UCSD-AML1 (cell line): ENCODE data around the gene FBRSL1.
"Not testable (repeated sequence)": the region's sequence is repeated elsewhere in the genome, so short reads cannot be mapped to it uniquely, and the experiment has no call there.

Experiments used
- DNase-seq: peaks from one replicate; lab custom pipeline; 2025; ENCODE audit not compliant: unreplicated experiment; lab: John Stamatoyannopoulos, UW

FBRSL1 gene

DNA sequence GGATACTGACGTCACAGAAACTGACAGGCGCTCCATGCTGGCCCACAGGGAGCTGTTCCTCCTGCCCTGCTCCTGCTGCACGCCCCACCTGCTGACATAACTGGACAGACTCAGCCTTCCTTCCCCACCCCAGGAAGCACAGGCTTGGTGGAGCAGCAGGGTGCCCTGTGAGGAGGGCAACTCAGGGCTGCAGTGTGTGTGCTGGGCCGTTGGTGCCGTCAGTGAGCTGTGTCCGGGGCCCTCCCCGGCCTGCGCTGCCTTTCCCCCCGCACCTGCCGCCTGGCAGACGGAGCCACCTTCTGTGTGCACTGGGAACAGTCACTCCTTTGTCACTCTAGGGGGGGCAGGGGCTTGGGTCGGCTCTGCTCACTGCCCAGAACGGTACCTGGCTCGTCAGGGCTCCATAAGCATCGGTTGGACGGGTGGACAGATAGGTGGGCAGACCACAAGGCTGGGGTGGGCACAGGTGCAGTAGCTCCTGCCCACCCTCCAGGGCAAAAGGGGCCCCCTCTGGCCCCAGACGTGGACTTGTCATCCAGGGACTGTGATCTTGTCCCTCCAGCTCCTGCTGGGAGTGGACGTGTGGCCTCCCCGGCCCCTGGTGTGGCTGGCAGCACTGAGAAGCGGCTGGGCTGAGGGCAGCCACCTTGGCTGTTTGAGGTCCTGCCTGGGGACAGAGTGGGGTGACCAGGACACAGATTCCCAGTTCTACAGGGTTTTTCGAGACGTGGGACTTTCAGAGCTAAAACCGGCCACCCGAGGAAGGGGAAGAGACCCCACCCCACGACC, 32.8 kb downstream of the FBRSL1 start:
- DNase-seq, result no peak

DNA sequence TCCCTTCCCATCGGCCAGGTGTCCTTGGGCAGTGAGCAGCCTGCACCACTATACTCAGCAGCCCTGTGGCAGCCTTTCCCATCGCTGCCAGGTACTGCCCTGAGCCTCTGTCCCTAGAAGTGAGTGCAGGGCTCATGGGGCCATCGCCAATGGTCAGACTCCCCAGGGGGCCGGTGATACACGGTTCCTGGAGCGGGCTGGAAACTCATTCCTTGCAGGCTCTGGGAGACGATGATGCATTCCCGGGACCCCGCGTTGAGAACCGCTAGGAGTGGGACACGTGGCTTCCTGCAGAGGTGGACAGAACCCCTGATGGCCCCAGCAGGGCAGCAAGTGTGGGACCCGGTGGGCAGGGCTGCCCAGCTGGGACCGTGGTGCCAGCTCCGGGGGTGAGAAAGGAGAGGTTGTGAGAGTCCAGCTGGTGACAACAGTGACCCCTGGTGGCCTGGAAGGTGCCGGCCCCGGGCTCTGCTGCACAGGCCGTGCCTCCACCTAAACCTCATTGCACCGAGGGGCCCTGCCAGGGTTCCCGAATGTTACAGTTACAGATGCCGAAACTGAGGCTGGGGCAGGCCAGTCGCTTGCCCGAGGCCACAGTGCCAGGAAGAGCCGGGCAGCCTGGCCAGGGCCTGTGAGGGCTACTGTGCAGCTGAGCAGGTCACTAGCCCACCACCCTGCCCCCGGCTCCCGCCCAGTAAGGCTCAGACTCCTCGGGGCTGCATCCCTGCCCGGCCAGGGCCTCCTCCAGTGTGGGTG, 33.8 kb downstream of the FBRSL1 start:
- DNase-seq, result peak; percentile 67

DNA sequence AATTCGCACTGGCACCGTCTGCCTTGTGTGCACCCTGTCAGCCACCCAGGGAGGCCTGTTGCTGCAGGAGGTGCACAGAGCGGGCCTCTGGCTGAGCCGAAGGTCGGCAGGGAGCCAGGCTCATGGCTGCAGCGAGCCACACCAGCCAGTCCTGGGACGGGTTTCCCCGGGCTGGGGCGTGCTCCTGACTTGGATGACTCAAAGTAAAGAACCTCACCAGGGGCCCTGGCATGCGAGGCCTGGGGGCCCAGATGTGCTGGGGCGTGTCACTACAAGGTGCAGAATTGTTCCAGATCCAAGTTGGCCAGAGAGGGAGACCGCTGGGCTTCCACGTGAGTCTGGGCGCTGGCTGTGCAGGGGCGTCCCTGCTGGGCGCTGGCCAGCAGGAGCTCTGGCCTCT, 34.5 kb downstream of the FBRSL1 start:
- DNase-seq, result no peak

DNA sequence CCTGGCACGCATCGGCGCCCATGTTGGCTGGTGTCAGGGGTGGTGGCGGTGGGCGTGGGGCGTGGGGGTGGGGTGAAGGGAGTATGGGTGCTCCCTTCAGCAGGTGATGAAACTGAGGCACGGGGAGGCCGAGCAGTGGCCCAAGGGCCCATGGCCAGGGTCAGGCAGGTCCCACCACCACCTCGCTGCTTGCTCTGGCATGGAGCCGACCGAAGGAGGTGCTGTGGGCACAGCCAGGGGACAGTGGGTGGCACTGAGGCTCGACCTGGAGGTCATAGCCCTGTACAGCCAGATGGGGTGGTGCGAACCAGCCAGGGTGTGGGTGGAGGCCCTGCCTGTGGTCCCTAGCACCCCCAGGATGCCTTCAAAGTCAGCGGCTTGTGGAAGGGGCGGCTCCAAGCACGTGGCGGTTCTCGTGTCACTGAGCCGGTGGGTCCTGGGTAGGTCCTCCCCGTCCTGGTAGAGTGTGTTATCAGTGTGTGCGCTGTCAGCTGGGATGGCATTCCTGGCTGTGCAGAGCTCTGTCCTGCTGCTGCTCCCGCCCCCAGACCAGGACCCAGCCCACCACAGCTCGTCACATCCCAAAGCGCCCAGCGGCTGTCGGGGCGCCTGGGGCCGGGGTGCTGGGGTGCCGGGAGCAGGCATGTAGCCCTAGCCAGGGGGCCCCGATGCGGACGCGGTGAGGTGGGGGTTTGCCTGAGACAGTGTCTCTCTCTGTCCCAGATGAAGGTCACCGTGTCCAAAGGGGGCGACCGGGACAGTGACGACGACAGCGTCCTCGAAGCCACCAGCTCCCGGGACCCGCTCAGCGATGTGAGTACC, 35.3 kb downstream of the FBRSL1 start:
- DNase-seq, result no peak

DNA sequence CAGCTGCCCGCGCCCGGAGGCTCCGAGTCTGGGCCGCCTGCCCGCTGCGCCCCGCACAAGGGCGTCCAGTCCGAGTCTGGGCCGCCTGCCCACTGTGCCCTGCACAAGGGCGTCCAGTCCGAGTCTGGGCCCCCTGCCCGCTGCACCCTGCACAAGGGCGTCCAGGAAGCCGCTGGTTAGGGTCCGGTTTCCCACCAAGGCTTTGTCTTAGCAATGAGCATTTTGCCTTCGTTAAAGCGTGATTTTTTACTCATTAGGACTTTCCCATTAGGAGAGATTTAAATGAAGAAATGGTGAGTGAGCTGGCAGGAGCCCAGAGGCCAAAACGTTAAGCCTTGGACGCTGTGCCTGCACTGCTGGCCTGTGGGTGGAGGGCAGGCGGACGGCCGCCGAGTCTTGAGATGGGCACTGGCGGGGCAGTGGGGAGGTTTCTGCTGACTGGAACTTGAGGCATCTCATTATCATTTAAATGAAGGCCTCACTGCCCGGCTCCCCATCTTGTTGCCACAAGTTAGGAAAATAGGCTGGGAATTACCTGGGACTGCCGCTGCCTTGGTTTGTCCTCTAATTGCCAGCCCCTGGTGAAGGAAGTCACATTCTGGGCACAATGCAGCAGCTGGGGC, 36.0 kb downstream of the FBRSL1 start:
- no peak for DNase-seq

DNA sequence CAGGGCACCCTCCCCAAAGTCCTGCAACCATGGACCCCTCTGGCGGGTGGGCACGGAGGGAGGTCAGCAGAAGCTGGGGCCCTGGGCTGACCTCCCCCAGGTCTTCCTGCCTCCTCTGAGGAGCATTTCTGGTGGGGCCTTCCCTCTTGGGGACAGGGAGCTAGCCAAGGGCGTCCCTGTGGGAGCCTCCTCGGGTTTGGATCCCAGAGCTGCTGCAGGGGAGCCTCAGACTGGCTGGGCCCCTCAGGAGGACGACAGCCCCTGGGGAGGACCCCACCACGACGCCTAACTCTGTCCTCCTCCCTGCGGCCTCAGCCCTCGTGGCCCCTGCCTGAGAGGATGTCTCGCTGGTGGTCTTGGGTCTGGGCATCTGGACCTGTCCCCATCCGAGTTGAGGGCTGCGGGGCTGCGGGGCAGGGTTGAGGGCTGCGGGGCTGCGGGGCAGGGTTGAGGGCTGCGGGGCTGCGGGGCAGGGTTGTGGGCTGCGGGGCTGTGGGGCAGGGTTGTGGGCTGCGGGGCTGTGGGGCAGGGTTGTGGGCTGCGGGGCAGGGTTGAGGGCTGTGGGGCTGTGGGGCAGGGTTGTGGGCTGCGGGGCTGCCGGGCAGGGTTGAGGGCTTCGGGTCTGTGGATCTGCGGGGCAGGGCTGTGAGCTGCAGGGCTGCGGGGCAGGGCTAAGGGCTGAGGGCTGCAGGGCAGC, 37.4 kb downstream of the FBRSL1 start:
- DNase-seq, result no peak

DNA sequence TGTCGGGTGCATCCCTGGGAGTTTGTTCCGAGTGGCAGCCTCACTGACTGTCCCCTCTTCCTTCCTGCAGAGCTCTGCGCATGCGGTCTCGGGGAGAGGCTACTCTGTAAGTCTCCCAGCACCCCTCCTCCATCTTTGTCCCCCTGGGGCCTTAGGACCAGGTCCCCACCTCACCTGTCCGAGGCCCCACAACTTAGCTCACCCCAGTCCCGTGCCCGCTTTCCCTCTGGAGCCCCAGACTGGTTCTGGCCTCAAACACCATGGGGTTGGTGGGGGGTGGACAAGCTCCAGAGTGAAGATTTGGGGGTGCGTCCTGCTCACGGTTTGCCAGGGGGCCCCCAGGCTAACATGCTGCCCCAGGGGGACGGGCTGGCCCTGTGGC, 37.9 kb downstream of the FBRSL1 start:
- no peak for DNase-seq

DNA sequence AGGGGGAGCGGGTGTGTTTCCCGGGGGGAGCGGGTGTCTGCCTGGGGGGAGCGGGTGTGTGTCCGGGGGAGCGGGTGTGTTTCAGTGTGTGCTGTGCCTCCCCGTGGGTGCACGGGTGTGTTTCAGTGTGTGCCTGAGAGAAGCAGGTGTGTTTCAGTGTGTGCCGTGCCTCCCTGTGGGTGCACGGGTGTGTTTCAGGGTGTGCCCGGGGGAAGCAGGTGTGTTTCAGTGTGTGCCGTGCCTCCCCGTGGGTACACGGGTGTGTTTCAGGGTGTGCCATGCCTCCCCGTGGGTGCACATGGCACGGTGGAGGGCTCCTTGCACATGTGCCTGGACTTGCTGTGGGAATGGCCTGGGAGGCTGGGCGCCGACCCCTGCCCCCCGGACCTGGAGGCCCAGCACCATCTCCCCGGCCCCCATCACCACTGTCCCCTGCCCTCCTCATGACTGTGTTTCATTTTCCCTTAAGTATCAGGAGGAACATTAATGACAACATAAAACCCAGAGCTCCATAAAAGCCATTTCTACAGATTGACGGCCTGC, 38.7 kb downstream of the FBRSL1 start:
- no peak for DNase-seq

DNA sequence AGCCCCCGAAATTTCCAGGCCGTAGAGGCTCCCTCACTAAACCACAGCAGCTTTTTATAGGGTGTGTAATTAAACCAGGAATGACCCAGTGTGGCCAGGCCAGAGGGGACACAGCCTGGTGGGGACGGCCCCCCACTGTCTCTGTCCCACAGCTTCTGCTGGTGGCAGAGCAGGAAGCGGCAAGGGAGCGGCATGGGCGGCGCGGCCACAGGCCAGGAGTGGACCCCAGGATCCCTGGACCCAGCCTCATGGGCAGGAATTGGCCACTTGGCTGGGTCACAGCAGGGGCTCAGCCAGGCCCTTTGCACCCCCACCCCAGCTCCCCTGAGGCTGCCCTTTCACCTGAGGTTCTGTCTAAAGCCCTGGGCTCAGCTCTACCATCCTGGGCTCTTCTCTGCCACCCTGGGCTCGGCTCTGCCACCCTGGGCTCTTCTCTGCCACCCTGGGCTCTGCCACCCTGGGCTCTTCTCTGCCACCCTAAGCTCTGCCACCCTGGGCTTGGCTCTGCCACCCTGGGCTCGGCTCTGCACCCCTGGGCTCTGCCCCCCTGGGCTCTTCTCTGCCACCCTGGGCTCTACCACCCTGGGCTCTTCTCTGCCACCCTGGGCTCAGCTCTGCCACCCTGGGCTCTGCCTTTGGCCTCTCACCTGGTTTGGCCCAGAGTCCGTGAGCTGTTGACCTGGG, 39.3 kb downstream of the FBRSL1 start:
- DNase-seq, result no peak

DNA sequence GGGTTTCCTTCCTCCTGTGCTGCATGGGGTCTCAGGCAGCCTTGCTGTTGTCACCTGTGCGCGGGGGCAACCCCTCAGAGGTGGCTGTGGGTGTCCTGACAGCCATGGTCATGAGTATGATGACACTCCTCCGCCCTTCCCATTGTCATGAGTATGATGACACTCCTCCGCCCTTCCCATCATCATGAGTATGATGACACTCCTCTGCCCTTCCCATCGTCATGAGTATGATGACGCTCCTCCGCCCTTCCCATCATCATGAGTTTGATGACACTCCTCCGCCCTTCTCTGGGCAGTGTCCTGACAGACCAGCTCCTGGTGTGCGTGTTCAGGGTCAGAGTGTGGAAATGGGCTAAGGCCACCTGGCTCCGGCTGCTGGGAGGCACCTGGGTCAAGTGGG, 40.0 kb downstream of the FBRSL1 start:
- DNase-seq, result no peak

DNA sequence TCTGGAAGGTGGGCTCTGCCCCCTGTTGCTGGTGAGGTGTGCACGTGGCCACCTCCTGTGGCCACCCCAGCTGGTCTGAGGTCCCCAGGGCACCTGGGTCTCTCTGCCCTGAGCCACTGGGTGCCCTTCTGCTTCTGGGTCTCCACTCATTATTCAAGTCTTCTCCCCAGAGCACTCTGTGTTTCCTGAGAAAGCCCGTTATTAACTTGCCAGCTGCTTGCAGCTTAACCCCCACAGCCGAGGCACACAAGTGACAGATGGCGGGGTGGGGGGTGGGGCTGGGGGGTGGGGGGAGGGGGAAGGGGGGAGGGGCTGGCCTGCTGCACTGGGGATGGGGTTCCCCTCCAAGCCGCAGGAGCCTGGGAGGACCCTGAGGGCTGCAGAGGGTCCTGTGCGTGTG, 40.5 kb downstream of the FBRSL1 start:
- no peak for DNase-seq

DNA sequence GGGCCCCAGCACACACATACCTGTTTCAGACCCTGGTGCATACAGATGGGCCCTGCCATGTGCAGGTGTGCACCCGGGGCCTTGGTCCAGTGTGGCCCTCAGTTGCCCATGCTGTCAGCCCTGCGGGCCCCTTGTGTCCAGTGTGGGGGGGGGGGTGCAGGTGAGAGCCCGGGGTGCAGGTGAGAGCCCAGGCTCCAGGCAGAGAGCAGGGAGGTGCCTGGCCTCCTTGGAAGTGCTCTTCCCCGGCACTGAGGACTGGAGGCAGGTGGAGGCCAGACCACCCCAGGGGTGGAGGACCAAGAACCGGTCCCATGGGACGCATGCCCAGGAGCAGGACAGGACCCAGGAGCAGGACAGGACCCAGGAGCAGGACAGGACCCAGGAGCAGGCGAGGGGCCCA, 40.9 kb downstream of the FBRSL1 start:
- no peak for DNase-seq

DNA sequence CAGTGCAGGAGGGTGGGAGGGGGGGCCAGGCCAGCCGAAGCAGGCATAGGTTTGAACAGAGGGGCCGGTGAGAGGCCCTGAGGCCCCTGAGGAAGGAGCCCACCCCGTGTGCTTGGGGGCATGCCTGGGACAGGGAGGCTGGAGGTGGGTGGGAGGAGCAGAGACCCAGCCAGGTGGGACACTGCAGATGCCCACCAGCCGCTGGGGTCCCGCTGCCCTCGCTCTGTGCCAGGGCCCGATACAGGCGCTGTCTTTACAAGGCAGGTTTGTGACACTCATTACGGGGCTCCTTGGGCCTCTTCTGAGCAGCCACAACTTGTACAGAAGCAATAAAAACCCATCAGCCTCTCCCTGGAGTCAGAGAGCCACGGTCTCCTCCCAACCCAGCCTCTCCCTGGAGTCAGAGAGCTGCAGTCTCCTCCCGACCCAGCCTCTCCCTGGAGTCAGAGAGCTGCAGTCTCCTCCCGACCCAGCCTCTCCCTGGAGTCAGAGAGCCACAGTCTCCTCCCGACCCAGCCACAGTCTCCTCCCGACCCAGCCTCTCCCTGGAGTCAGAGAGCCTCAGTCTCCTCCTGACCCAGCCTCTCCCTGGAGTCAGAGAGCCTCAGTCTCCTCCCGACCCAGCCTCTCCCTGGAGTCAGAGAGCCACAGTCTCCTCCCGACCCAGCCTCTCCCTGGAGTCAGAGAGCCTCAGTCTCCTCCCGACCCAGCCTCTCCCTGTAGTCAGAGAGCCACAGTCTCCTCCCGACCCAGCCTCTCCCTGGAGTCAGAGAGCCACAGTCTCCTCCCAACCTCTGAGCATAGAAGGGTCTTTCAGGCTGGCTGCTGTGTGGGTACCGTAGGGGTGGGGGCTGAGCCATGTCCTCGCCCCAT, 43.0 kb downstream of the FBRSL1 start:
- not testable (repeated sequence) for DNase-seq

DNA sequence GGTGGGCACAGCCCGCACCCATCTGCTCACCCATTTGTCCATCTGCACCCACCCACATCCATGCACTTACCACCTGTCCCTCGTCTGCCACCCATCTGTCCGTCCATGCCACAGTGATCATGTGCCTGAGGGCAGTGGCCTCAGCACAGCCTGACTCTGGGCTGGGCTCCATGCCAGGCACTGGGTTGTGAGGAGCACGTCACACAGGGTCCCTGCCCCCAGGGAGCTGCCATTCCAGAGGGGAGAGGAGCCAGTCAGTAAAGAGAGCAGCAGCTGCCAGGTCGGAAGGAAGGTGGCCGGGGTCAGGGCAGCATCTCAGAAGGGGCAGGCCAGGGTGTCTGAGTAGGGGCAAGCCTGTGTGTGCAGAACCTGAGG, 43.6 kb downstream of the FBRSL1 start:
- no peak for DNase-seq

DNA sequence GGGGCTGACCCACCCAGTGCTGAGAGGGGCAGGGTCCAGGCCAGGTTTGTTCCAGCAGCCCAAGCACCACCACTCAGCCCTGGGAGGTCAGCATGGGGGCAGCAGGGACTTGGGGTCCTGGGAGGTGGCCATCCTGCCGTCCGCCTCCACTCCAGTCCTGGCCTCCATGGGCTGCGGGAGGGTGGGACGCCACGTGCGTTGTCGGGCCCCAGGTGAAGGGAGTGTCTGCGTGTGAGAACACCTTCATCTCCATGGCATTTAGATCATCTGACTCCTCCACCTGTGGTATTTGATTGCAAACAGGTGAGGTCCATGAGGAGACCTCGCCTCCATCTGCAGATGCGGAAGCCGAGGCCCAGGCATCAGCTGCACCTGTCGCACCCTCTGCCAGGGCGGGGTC, 44.1 kb downstream of the FBRSL1 start:
- no peak for DNase-seq

DNA sequence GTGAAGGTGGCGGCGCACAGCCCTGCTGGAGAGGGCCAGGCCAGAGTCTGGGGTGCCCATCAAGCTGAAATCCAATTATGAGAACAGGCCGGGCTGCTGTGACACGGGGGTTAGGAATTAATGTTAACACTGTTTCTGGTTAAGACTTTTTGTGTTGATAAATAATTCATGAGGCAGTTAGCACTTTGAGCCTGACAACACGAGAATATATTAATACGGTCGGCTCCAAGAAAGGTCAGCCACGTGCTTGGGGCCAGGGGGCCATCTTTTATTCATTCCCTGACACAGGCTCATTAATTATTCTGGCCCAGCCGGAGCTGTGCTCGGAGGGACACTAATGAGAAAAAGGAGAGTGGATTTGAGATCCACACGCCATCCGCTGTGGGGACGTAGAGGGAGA, 45.1 kb downstream of the FBRSL1 start:
- DNase-seq, result no peak

DNA sequence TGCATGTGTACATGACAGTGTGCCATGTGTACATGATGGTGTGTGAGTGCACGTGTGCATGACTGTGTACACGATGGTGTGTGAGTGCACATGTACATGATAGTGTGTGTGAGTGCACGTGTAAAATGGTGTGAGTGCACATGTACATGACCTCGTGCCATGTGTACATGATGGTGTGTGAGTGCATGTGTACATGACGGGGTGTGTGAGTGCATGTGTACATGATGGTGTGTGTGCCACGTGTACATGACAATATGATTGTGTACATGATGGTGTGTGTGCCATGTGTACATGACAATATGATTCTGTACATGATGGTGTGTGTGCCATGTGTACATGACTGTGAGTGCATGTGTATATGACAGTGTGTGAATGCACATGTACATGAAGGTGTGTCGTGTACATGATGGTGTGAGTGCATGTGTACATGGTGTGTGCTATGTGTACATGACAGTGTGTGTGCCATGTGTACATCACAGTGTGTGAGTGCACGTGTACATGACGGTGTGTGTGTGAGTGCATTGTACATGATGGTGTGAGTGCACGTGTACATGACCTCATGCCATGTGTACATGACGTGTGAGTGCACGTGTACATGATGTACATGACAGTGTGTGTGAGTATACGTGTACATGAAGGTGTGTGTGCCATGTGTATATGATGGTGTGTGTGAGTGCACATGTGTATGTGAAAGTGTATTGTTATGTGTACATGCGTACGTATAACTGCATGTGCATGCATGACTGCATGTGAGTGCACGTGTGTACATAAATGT, 46.3 kb downstream of the FBRSL1 start:
- no peak for DNase-seq

DNA sequence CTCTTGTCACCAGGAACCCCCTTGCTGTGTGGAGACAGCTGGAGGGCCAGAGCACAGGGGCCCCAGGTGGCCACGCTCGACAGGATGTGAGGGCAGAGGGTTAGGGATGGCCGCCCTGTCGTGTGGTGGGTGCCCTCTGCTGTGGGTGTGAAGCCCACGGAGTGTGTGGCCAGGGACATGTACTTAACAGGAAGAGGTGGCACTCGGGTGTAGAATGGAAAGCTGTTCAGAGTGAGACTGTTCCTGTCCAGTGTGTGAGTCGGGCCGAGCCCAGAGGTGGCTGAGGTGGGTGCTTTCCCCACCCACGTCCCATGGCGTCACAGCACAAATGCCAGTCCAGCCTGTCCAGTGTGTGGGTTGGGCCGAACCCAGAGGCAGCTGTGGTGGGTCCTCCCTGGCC, 47.1 kb downstream of the FBRSL1 start:
- no peak for DNase-seq
